HCT116 (cell line): ENCODE measurements around the gene ZNF474. TPM values are rescaled to one million over a fixed set of nuclear protein-coding genes. Genes with fewer than 3 reads are reported as not detected.
A peak's percentile ranks its signal among the peaks of the same experiment; 100 is the strongest.

Source experiments
- ATAC-seq: fragments of 200-7000 bp; cut with Tn5 transposase; 2 replicates; pipeline ENCODE4 v1.9.1; 2020; ENCODE audit warnings: mild to moderate bottlenecking, moderate library complexity
- BruUV-seq: library from RNA; stranded (reverse); fragments of 400-500 nt; replicated peaks from 2 replicates; lab custom pipeline; 2021; lab: Mats Ljungman, UMichigan
- CTCF ChIA-PET: fragments of 300-600 bp; sonication (Branson Sonifier 250); formaldehyde crosslinking; loops from one replicate; lab custom pipeline; 2021; ENCODE audit warnings: antibody characterized with exemption; lab: Charles Lee
- POLR2A ChIA-PET: fragments of 300-600, 350-600 bp; sonication (Branson Sonifier 250); formaldehyde crosslinking; loops from one replicate; lab custom pipeline; 2021; ENCODE audit warnings: antibody characterized with exemption; lab: Charles Lee
- RAD21 ChIA-PET, 2 experiments: fragments of 300-600 bp; sonication (Branson Sonifier 250); formaldehyde crosslinking; loops; one replicate each; lab custom pipeline; 2023; ENCODE audit warnings: low total read pairs in 2 of 2; ENCODE audit not compliant: uncharacterized antibody in 2 of 2, unreplicated experiment in 2 of 2, low non-redundant PET in 1 of 2; lab: Charles Lee
- DNase-seq: peaks from one replicate; pipeline ENCODE4 v3.0.0-alpha.2; 2010; ENCODE audit warnings: low read depth, low spot score
- H2AFZ ChIP-seq: fragments of 200-600 bp; shearing (Covaris generic), sonication (generic); 2 replicates; pipeline ENCODE4 v1.6.1; 2017; ENCODE audit warnings: low read depth, mixed run types, mixed read lengths, antibody characterized with exemption, low read length; ENCODE audit not compliant: poor library complexity, severe bottlenecking
- H3K27ac ChIP-seq: 2 replicates; pipeline ENCODE4 v1.5.1; 2012; ENCODE audit warnings: low read depth, low read length
- H3K27me3 ChIP-seq: fragments of 200-600 bp; sonication (generic); 2 replicates; pipeline ENCODE4 v1.6.1; 2016; ENCODE audit warnings: mixed run types, low read length, mixed read lengths; ENCODE audit not compliant: insufficient read depth
- H3K36me3 ChIP-seq, 2 experiments: fragments of 200-500 bp in 1 of 2; fragments of 200-600 bp in 1 of 2; sonication (Bioruptor generic) in 1 of 2; sonication (generic) in 1 of 2; 2 replicates each; pipeline versions ENCODE4 v1.5.1 to v1.6.1; 2014 to 2016; ENCODE audit warnings: low read length in 2 of 2, inconsistent platforms in 1 of 2, mixed read lengths in 1 of 2, mixed run types in 1 of 2; ENCODE audit not compliant: insufficient read depth in 2 of 2, control insufficient read depth in 1 of 2
- H3K4me1 ChIP-seq, 2 experiments: fragments of 200-600 bp in 1 of 2; sonication (generic) in 1 of 2; 2 replicates each; pipeline versions ENCODE4 v1.5.1 to v1.6.1; 2012 to 2017; ENCODE audit warnings: low read length in 2 of 2, inconsistent platforms in 1 of 2, mild to moderate bottlenecking in 1 of 2, mixed read lengths in 1 of 2, mixed run types in 1 of 2, moderate library complexity in 1 of 2; ENCODE audit not compliant: insufficient read depth in 2 of 2, control insufficient read depth in 1 of 2
- H3K4me2 ChIP-seq: fragments of 200-600 bp; sonication (generic); 2 replicates; pipeline ENCODE4 v1.6.1; 2017; ENCODE audit warnings: mixed run types, low read length, mixed read lengths
- H3K4me3 ChIP-seq, 2 experiments: fragments of 200-600 bp in 1 of 2; sonication (generic) in 1 of 2; replicated peaks in 1 of 2; 2 replicates each; pipeline ENCODE4 v1.5.1; 2011 to 2016; ENCODE audit warnings: low read length in 2 of 2, control low read depth in 1 of 2, low read depth in 1 of 2, mild to moderate bottlenecking in 1 of 2, mixed read lengths in 1 of 2, mixed run types in 1 of 2
- H3K79me2 ChIP-seq: fragments of 200-600 bp; sonication (generic); 2 replicates; pipeline ENCODE4 v1.6.1; 2017; ENCODE audit warnings: mild to moderate bottlenecking, mixed run types, low read length, moderate library complexity, mixed read lengths; ENCODE audit not compliant: insufficient read depth
- H3K9ac ChIP-seq: fragments of 200-600 bp; sonication (generic); 2 replicates; pipeline ENCODE4 v1.6.1; 2016; ENCODE audit warnings: low read length, mixed read lengths
- H3K9me2 ChIP-seq: fragments of 200-600 bp; sonication (generic), shearing (Covaris generic); 2 replicates; pipeline ENCODE4 v1.6.1; 2017; ENCODE audit warnings: mixed run types, mild to moderate bottlenecking, moderate library complexity; ENCODE audit not compliant: insufficient read depth
- H3K9me3 ChIP-seq, 2 experiments: fragments of 200-500 bp in 1 of 2; fragments of 200-600 bp in 1 of 2; sonication (Bioruptor generic) in 1 of 2; sonication (generic) in 1 of 2; 2 replicates each; pipeline ENCODE4 v1.6.1; 2014 to 2017; ENCODE audit warnings: low read length in 2 of 2, mixed read lengths in 2 of 2, inconsistent platforms in 1 of 2, low read depth in 1 of 2, mild to moderate bottlenecking in 1 of 2, mixed run types in 1 of 2, moderate library complexity in 1 of 2; ENCODE audit not compliant: control insufficient read depth in 1 of 2, insufficient read depth in 1 of 2
- H4K20me1 ChIP-seq: fragments of 200-600 bp; sonication (generic), shearing (Covaris generic); 2 replicates; pipeline ENCODE4 v1.6.1; 2017; ENCODE audit warnings: mixed run types, mild to moderate bottlenecking, moderate library complexity; ENCODE audit not compliant: insufficient read depth
- CEBPB ChIP-seq: IDR thresholded peaks from 2 replicates; pipeline ENCODE4 v1.6.1; 2012; ENCODE audit warnings: low read depth
- CTCF ChIP-seq, 3 experiments: fragments of 200-600 bp in 1 of 3; sonication (generic) in 1 of 3; IDR thresholded peaks in 2 of 3; conservative IDR thresholded peaks in 1 of 3; 2 replicates each; pipeline ENCODE4 v1.5.1; 2012 to 2017; ENCODE audit warnings: low read depth in 2 of 3, low read length in 2 of 3, antibody characterized with exemption in 1 of 3, borderline replicate concordance in 1 of 3, control low read depth in 1 of 3, mild to moderate bottlenecking in 1 of 3, mixed read lengths in 1 of 3, mixed run types in 1 of 3, moderate library complexity in 1 of 3; ENCODE audit not compliant: insufficient read depth in 1 of 3
- FOSL1 ChIP-seq: IDR thresholded peaks from 2 replicates; pipeline ENCODE4 v1.6.1; 2012; ENCODE audit warnings: low read depth
- MAX ChIP-seq: IDR thresholded peaks from 2 replicates; pipeline ENCODE4 v1.6.1; 2012
- POLR2AphosphoS5 ChIP-seq: IDR thresholded peaks from 2 replicates; pipeline ENCODE4 v1.6.1; 2011; ENCODE audit warnings: mild to moderate bottlenecking, low read depth, low read length, moderate library complexity
- RAD21 ChIP-seq: IDR thresholded peaks from 2 replicates; pipeline ENCODE4 v1.6.1; 2012; ENCODE audit warnings: low read depth, mild to moderate bottlenecking
- SIN3A ChIP-seq: IDR thresholded peaks from 2 replicates; pipeline ENCODE4 v1.6.1; 2012; ENCODE audit warnings: low read depth
- SRF ChIP-seq: IDR thresholded peaks from 2 replicates; pipeline ENCODE4 v1.6.1; 2012; ENCODE audit warnings: low read depth
- TCF7L2 ChIP-seq: IDR thresholded peaks from 2 replicates; pipeline ENCODE4 v1.7.0; 2011; ENCODE audit warnings: borderline replicate concordance, inconsistent platforms; ENCODE audit not compliant: insufficient read depth, insufficient read length; ENCODE audit errors: extremely low read depth
- YY1 ChIP-seq: IDR thresholded peaks from 2 replicates; pipeline ENCODE4 v1.6.1; 2011; ENCODE audit warnings: low read length, low read depth, moderate library complexity, mild to moderate bottlenecking; ENCODE audit not compliant: insufficient replicate concordance; ENCODE audit errors: extremely low read depth
- ZBTB33 ChIP-seq: IDR thresholded peaks from 2 replicates; pipeline ENCODE4 v1.6.1; 2011; ENCODE audit warnings: mild to moderate bottlenecking, low read length, moderate library complexity; ENCODE audit not compliant: insufficient replicate concordance; ENCODE audit errors: extremely low read depth
- intact Hi-C: fragments of 100-400 bp; cut with micrococcal nuclease; formaldehyde crosslinking; loops from 2 replicates; pipeline ENCODE4 v1.10.0; 2022
- total RNA-seq: library from RNA; stranded (reverse); gene quantifications from one replicate; pipeline ENCODE4 v1.2.1, GENCODE V29; 2021; ENCODE audit not compliant: unreplicated experiment

ZNF474 gene
- total RNA-seq, 1 experiment from 2014 or later = 0.37 TPM

DNA sequence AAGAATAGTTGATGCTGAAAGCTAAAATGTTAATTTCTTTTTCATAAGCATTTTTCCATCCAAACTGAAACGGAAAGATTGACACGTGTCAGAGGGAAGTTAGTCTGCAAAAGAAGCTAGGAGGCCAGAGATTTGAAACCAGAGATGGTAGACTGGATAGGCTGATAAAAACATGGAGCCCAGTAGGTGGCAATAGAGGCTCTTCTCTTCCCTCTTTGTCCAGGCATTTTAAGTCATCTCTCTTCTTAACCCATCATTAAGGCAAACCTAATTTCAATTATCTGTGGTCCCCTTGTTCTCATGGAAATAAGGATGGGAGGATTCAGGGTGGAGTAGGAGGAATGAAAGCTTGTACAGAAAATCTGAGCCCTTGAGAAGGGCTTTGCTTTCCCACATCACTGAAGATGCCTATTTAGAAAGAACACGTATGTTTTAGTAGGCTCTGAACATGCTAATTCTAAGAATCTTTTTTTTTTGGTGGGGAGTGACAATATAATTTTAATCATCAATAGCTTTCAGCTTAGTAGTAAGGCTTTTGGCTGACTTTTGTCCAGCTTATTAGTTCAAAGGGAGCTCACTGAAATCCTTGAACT, 66.6 kb downstream of the ZNF474 start:
- Histone ChIP-seq H3K27me3 (no peaks in the 10 kb centered on the region), H3K9me3 (no peaks in the 10 kb centered on the region), H3K36me3 (no peaks in the 10 kb centered on the region), H2AFZ (no peak overlapping the region), H3K4me2 (no peak overlapping the region), H3K27ac (no peak overlapping the region)
- intact Hi-C loops = loop anchor here (1.0 kb wide), 1 partner anchor 219 kb away; no protein-coding TSS in a partner anchor
- CTCF ChIA-PET = interaction anchor here (0.6 to 2.9 kb wide), 14 partner anchors 9 to 304 kb away, joined by 3 to 19 read pairs (median 4); no protein-coding TSS in a partner anchor
- RAD21 ChIA-PET = interaction anchor here in 1 of 2 experiments (0.6 to 1.0 kb wide), 2 partner anchors 299 to 302 kb away, joined by 3 to 4 read pairs; no protein-coding TSS in a partner anchor
- POLR2A ChIA-PET = interaction anchor here (1.6 kb wide), 1 partner anchor 302 kb away, joined by 4 read pairs; no protein-coding TSS in a partner anchor
- no peak for TF ChIP-seq TCF7L2
- peak; percentile 71 for TF ChIP-seq RAD21
- TF ChIP-seq SRF = no peak
- TF ChIP-seq POLR2AphosphoS5 = no peak
- TF ChIP-seq FOSL1 = no peak
- peak; percentile 43 to 71 (median 64); a peak in 5 of 6 replicates for TF ChIP-seq CTCF (IDR thresholded peaks at IDR 0.05 in 2 of 3, conservative IDR thresholded peaks at IDR 0.05 in 1 of 3; ENCODE audit: borderline replicate concordance in 1 of 3, insufficient read depth in 1 of 3, low read depth in 2 of 3, low read length in 2 of 3)
- TF ChIP-seq MAX = no peak
- TF ChIP-seq SIN3A = no peak
- no peak for TF ChIP-seq YY1
- TF ChIP-seq CEBPB = no peak
- no peak for TF ChIP-seq ZBTB33
- TF ChIP-seq, all 23 proteins: peak for 2
- no TSS peak for BruUV-seq
- Histone ChIP-seq H3K4me1 (no peaks in the 10 kb centered on the region), H3K9ac (no peak overlapping the region), H3K79me2 (no peaks in the 10 kb centered on the region), H3K9me2 (no peaks in the 10 kb centered on the region), H3K4me3 (no peak overlapping the region), H4K20me1 (no peaks in the 10 kb centered on the region)
- ATAC-seq (peak; percentile 86), DNase-seq (peak; percentile 28)
